ENCODE data around the gene AHCTF1.

- TF ChIP-seq EZH2 (IDR thresholded peaks at IDR 0.05; ENCODE audit: low read depth, low read length, severe bottlenecking) = no peak
- no peak for TF ChIP-seq CTCF (IDR thresholded peaks at IDR 0.05; ENCODE audit: control extremely low read depth in 1 of 3, insufficient read depth in 1 of 3, low read depth in 1 of 3, low read length in 3 of 3)
- no peak for TF ChIP-seq ATF2 (IDR thresholded peaks at IDR 0.05; ENCODE audit: low read length)
- no peak for TF ChIP-seq MAX (IDR thresholded peaks at IDR 0.05)
- no peak for TF ChIP-seq KDM1A (IDR thresholded peaks at IDR 0.05; ENCODE audit: borderline replicate concordance, low read length)
- no peak for TF ChIP-seq RFX5 (IDR thresholded peaks at IDR 0.05; ENCODE audit: borderline replicate concordance, low read depth, low read length)
- no peak for TF ChIP-seq SRF (IDR thresholded peaks at IDR 0.05; ENCODE audit: low read depth, low read length)
Observed at GRCh38 chr1:246803373-246803772, 128.4 kb downstream of the AHCTF1 start.
